Neural progenitor cell (in vitro differentiated cells): ENCODE results near the gene IPP. TPM values are rescaled to one million over a fixed set of nuclear protein-coding genes. Genes with fewer than 3 reads are reported as not detected.

Source experiments
- DNase-seq: peaks from one replicate; pipeline ENCODE4 v3.0.0-alpha.2; 2016; ENCODE audit warnings: low spot score
- H2AFZ ChIP-seq: fragments of 200-600 bp; sonication (generic); replicated peaks from 2 replicates; pipeline ENCODE4 v1.6.1; 2016; ENCODE audit warnings: antibody characterized with exemption
- H3F3A ChIP-seq: fragments of 200-600 bp; sonication (generic); 2 replicates; pipeline ENCODE4 v1.6.1; 2016; ENCODE audit warnings: antibody characterized with exemption, low read depth
- H3K27ac ChIP-seq: fragments of 200-600 bp; sonication (generic); 2 replicates; pipeline ENCODE4 v1.5.1; 2016; ENCODE audit warnings: mild to moderate bottlenecking
- H3K27me3 ChIP-seq: fragments of 200-600 bp; sonication (generic); 2 replicates; pipeline ENCODE4 v1.6.1; 2016; ENCODE audit warnings: mild to moderate bottlenecking, moderate library complexity
- H3K36me3 ChIP-seq: fragments of 200-600 bp; sonication (generic); 2 replicates; pipeline ENCODE4 v1.5.1; 2016
- H3K4me1 ChIP-seq: fragments of 200-600 bp; sonication (generic); 2 replicates; pipeline ENCODE4 v1.6.1; 2016; ENCODE audit warnings: mixed run types
- H3K4me2 ChIP-seq: fragments of 200-600 bp; sonication (generic); 2 replicates; pipeline ENCODE4 v1.6.1; 2016
- H3K4me3 ChIP-seq: fragments of 200-600 bp; sonication (generic); 2 replicates; pipeline ENCODE4 v1.5.1; 2016
- H3K79me2 ChIP-seq: fragments of 200-600 bp; sonication (generic); 2 replicates; pipeline ENCODE4 v1.6.1; 2016; ENCODE audit warnings: low read depth
- H3K9ac ChIP-seq: fragments of 200-600 bp; sonication (generic); 2 replicates; pipeline ENCODE4 v1.6.1; 2016
- H3K9me3 ChIP-seq: fragments of 200-600 bp; sonication (generic); 2 replicates; pipeline ENCODE4 v1.5.1; 2016; ENCODE audit warnings: low read depth
- H4K20me1 ChIP-seq: fragments of 200-600 bp; sonication (generic); 2 replicates; pipeline ENCODE4 v1.6.1; 2016; ENCODE audit warnings: low read depth
- H3K27ac Mint-ChIP-seq: 3 replicates; pipeline ENCODE4 v1.8.0; 2021; ENCODE audit warnings: mixed read lengths
- H3K27me3 Mint-ChIP-seq: 2 replicates; pipeline ENCODE4 v1.8.0; 2022; ENCODE audit warnings: low read depth, mild to moderate bottlenecking, inconsistent platforms, moderate library complexity, mixed read lengths; ENCODE audit not compliant: insufficient read depth
- H3K36me3 Mint-ChIP-seq: 3 replicates; pipeline ENCODE4 v1.8.0; 2021; ENCODE audit warnings: mixed read lengths
- H3K4me1 Mint-ChIP-seq: 3 replicates; pipeline ENCODE4 v1.8.0; 2021; ENCODE audit warnings: mixed read lengths
- H3K4me3 Mint-ChIP-seq: 3 replicates; pipeline ENCODE4 v1.8.0; 2021; ENCODE audit warnings: mild to moderate bottlenecking, moderate library complexity, mixed read lengths
- H3K9me3 Mint-ChIP-seq: 3 replicates; pipeline ENCODE4 v1.8.0; 2020; ENCODE audit warnings: mixed read lengths
- CTCF ChIP-seq: fragments of 200-600 bp; sonication (generic); IDR thresholded peaks from 2 replicates; pipeline ENCODE4 v1.5.1; 2017; ENCODE audit warnings: antibody characterized with exemption, mild to moderate bottlenecking
- EZH2 ChIP-seq: fragments of 200-600 bp; sonication (generic); IDR thresholded peaks from 2 replicates; pipeline ENCODE4 v1.6.1; 2017; ENCODE audit warnings: antibody characterized with exemption, mild to moderate bottlenecking, moderate library complexity
- EZH2phosphoT487 ChIP-seq: fragments of 200-600 bp; sonication (generic); IDR thresholded peaks from 2 replicates; pipeline ENCODE4 v1.6.1; 2017; ENCODE audit warnings: antibody characterized with exemption
- total RNA-seq: library from RNA; depleted of rRNA; stranded (reverse); fragments of >200 nt; gene quantifications from 2 replicates; pipeline ENCODE4 v1.2.3, GENCODE V29; 2015; ENCODE audit warnings: low replicate concordance

IPP gene
- total RNA-seq, 1 donor from 2014 or later = 15.0 TPM

- no peaks in the 10 kb centered on the region for H4K20me1 ChIP-seq
- no peaks in the 10 kb centered on the region for H3K36me3 ChIP-seq
- Mint-ChIP-seq H3K27me3 (no peaks in the 10 kb centered on the region), H3K4me3 (no peak overlapping the region), H3K27ac (no peak overlapping the region), H3K4me1 (no peaks in the 10 kb centered on the region), H3K36me3 (no peaks in the 10 kb centered on the region), H3K9me3 (peaks cover 6% of the 10 kb centered on the region)
- H3K79me2 ChIP-seq = no peaks in the 10 kb centered on the region
- H2AFZ ChIP-seq = no peak overlapping the region
- TF ChIP-seq EZH2 = no peak
- no peak for DNase-seq
- H3K4me3 ChIP-seq = no peak overlapping the region
- no peak overlapping the region for H3K4me2 ChIP-seq
- no peaks in the 10 kb centered on the region for H3K4me1 ChIP-seq
- no peaks in the 10 kb centered on the region for H3K27me3 ChIP-seq
- H3K27ac ChIP-seq = no peak overlapping the region
- no peaks in the 10 kb centered on the region for H3K9me3 ChIP-seq
- no peak overlapping the region for H3K9ac ChIP-seq
- H3F3A ChIP-seq = no peaks in the 10 kb centered on the region
Measured at GRCh38 chr1:45762291-45762690, 11.8 kb upstream of the IPP start.

- no peaks in the 10 kb centered on the region for H3K36me3 ChIP-seq
Measured at GRCh38 chr1:45755697-45756096, 5.2 kb upstream of the IPP start.

GRCh38 chr1:45753248-45754037 is 3.0 kb upstream of the IPP start:
- no peak overlapping the region for H3K4me3 ChIP-seq
- DNase-seq = no peak
- H4K20me1 ChIP-seq = no peaks in the 10 kb centered on the region
- Mint-ChIP-seq H3K36me3 (no peaks in the 10 kb centered on the region), H3K4me3 (no peak overlapping the region), H3K4me1 (peaks cover 14% of the 10 kb centered on the region), H3K9me3 (peaks cover 2% of the 10 kb centered on the region), H3K27me3 (peaks cover 3% of the 10 kb centered on the region), H3K27ac (no peak overlapping the region)
- TF ChIP-seq EZH2phosphoT487 = no peak
- TF ChIP-seq CTCF = no peak
- no peak for TF ChIP-seq EZH2
- H3K4me1 ChIP-seq = peaks cover 4% of the 10 kb centered on the region
- peaks cover 27% of the 10 kb centered on the region for H3F3A ChIP-seq
- H3K79me2 ChIP-seq = no peaks in the 10 kb centered on the region
- H3K27ac ChIP-seq = no peak overlapping the region
- H3K9ac ChIP-seq = no peak overlapping the region
- H3K27me3 ChIP-seq = no peaks in the 10 kb centered on the region
- no peak overlapping the region for H3K4me2 ChIP-seq
- H3K36me3 ChIP-seq = no peaks in the 10 kb centered on the region
- H2AFZ ChIP-seq = no peak overlapping the region
- H3K9me3 ChIP-seq = no peaks in the 10 kb centered on the region

More at GRCh38 chr1:45755697-45756096, 5.2 kb upstream of the IPP start:
- no peaks in the 10 kb centered on the region for H3K27me3 ChIP-seq
- H3K27me3 Mint-ChIP-seq = peaks cover 3% of the 10 kb centered on the region
- no peak overlapping the region for H2AFZ ChIP-seq
- no peak overlapping the region for H3K27ac Mint-ChIP-seq
- TF ChIP-seq EZH2phosphoT487 = no peak
- no peak for TF ChIP-seq EZH2
- no peak for TF ChIP-seq CTCF
- H3K4me1 ChIP-seq = no peaks in the 10 kb centered on the region
- H3K4me3 Mint-ChIP-seq = peak overlapping the region; percentile 2
- no peak overlapping the region for H3K9ac ChIP-seq
- no peak for DNase-seq
- no peaks in the 10 kb centered on the region for H4K20me1 ChIP-seq
- peaks cover 2% of the 10 kb centered on the region for H3K9me3 Mint-ChIP-seq
- H3K27ac ChIP-seq = no peak overlapping the region
- H3K4me1 Mint-ChIP-seq = peaks cover 3% of the 10 kb centered on the region
- no peaks in the 10 kb centered on the region for H3K36me3 Mint-ChIP-seq
- no peak overlapping the region for H3K4me2 ChIP-seq
- H3K9me3 ChIP-seq = no peaks in the 10 kb centered on the region
- no peak overlapping the region for H3K4me3 ChIP-seq
- H3K79me2 ChIP-seq = no peaks in the 10 kb centered on the region
- H3F3A ChIP-seq = peaks cover 13% of the 10 kb centered on the region

- TF ChIP-seq CTCF (no peak), EZH2phosphoT487 (no peak), EZH2 (no peak)
- H3K27ac ChIP-seq = no peak overlapping the region
- no peak overlapping the region for H2AFZ ChIP-seq
- Mint-ChIP-seq H3K27ac (no peak overlapping the region), H3K4me3 (no peak overlapping the region), H3K27me3 (peaks cover 3% of the 10 kb centered on the region), H3K9me3 (peaks cover 2% of the 10 kb centered on the region), H3K36me3 (no peaks in the 10 kb centered on the region), H3K4me1 (peaks cover 16% of the 10 kb centered on the region)
- H3K4me2 ChIP-seq = no peak overlapping the region
- DNase-seq = no peak
- H3F3A ChIP-seq = peaks cover 27% of the 10 kb centered on the region
- peaks cover 4% of the 10 kb centered on the region for H3K4me1 ChIP-seq
- no peaks in the 10 kb centered on the region for H4K20me1 ChIP-seq
- H3K9ac ChIP-seq = no peak overlapping the region
- no peaks in the 10 kb centered on the region for H3K36me3 ChIP-seq
- no peaks in the 10 kb centered on the region for H3K27me3 ChIP-seq
- no peak overlapping the region for H3K4me3 ChIP-seq
- no peaks in the 10 kb centered on the region for H3K79me2 ChIP-seq
- no peaks in the 10 kb centered on the region for H3K9me3 ChIP-seq
Measured at GRCh38 chr1:45752441-45753052, 2.1 kb upstream of the IPP start.
